Lower leg skin (tissue), 3 donors: Measurements from ENCODE around the gene SPACA5B.

Source experiments
- POLR2A ChIP-seq, 2 donors: fragments of 450-650 bp; IDR thresholded peaks; one replicate each; pipeline ENCODE4 v1.6.1; 2016 to 2017; ENCODE audit warnings: antibody characterized with exemption in 2 of 2, mild to moderate bottlenecking in 1 of 2, moderate library complexity in 1 of 2
- TF ChIP-seq, protein P1 (sequence below), 3 donors: fragments of 450-650 bp; IDR thresholded peaks; one replicate each; pipeline ENCODE4 v1.5.1; 2016; ENCODE audit warnings: antibody characterized with exemption in 3 of 3, mild to moderate bottlenecking in 3 of 3, moderate library complexity in 2 of 3

DNA sequence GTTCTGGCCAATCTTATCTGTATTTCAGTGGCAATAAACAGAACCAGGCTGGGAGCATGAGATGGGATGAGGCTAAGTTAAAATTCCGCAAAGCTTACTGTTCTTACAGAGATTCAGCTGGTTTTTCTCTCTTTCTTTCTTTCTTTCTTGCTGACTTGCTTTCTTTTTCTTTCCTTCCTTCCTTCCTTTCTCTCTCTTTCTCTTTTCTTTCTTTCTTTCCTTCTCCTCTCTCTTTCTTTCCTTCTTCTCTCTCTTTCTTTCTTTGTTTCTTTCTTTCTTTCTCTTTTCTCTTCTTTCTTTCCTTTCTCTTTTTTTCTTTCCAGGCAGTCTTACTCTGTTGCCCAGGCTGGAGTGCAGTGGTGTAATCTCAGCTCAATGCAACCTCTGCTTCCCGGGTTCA lies 24.4 kb downstream of the SPACA5B start:
- TF ChIP-seq, protein P1, sequence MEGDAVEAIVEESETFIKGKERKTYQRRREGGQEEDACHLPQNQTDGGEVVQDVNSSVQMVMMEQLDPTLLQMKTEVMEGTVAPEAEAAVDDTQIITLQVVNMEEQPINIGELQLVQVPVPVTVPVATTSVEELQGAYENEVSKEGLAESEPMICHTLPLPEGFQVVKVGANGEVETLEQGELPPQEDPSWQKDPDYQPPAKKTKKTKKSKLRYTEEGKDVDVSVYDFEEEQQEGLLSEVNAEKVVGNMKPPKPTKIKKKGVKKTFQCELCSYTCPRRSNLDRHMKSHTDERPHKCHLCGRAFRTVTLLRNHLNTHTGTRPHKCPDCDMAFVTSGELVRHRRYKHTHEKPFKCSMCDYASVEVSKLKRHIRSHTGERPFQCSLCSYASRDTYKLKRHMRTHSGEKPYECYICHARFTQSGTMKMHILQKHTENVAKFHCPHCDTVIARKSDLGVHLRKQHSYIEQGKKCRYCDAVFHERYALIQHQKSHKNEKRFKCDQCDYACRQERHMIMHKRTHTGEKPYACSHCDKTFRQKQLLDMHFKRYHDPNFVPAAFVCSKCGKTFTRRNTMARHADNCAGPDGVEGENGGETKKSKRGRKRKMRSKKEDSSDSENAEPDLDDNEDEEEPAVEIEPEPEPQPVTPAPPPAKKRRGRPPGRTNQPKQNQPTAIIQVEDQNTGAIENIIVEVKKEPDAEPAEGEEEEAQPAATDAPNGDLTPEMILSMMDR (IDR thresholded peaks at IDR 0.05) = no peak
- TF ChIP-seq POLR2A (IDR thresholded peaks at IDR 0.05) = no peak
